H1 (cell line): ENCODE measurements around the gene GSTM2. TPM values are rescaled to one million over a fixed set of nuclear protein-coding genes. Genes with fewer than 3 reads are reported as not detected.

Experiments used
- CTCF ChIA-PET: fragments of 300-600 bp; sonication (Branson Sonifier 250); formaldehyde crosslinking; loops from one replicate; lab custom pipeline; 2021; ENCODE audit not compliant: partially characterized antibody; lab: Charles Lee
- POLR2A ChIA-PET: fragments of 300-600 bp; sonication (Branson Sonifier 250); formaldehyde crosslinking; loops from one replicate; lab custom pipeline; 2021; ENCODE audit warnings: inconsistent platforms; ENCODE audit not compliant: partially characterized antibody; lab: Charles Lee
- DNase-seq, 2 experiments: peaks; one replicate each; pipeline versions ENCODE4 v3.0.0 to v3.0.0-alpha.2; 2010 to 2022; ENCODE audit warnings: low spot score in 2 of 2, low read depth in 1 of 2, mixed read lengths in 1 of 2
- FAIRE-seq: peaks from 2 replicates; lab custom pipeline; 2011; peaks lifted over from hg19 to GRCh38; lab: Jason Lieb, UNC
- H2AFZ ChIP-seq: 2 replicates; pipeline ENCODE4 v1.8.1; 2012; ENCODE audit warnings: low read length, inconsistent platforms
- H2AK5ac ChIP-seq: 2 replicates; pipeline ENCODE4 v1.6.1; 2013; ENCODE audit warnings: low read depth, low read length
- H2BK120ac ChIP-seq: replicated peaks from 2 replicates; pipeline ENCODE3; 2013; ENCODE audit warnings: low read depth, low read length, inconsistent platforms
- H2BK12ac ChIP-seq: 2 replicates; pipeline ENCODE4 v1.6.1; 2013; ENCODE audit warnings: low read depth, low read length
- H2BK15ac ChIP-seq: 2 replicates; pipeline ENCODE4 v1.6.1; 2013; ENCODE audit warnings: low read length
- H2BK20ac ChIP-seq: 2 replicates; pipeline ENCODE4 v1.6.1; 2013; ENCODE audit warnings: low read length
- H2BK5ac ChIP-seq: 2 replicates; pipeline ENCODE4 v1.6.1; 2013; ENCODE audit warnings: low read depth, low read length
- H3K14ac ChIP-seq: 2 replicates; pipeline ENCODE4 v1.6.1; 2013; ENCODE audit warnings: inconsistent platforms; ENCODE audit not compliant: insufficient read length
- H3K18ac ChIP-seq: 2 replicates; pipeline ENCODE4 v1.6.1; 2013; ENCODE audit warnings: low read length; ENCODE audit errors: extremely low read depth
- H3K23ac ChIP-seq: 2 replicates; pipeline ENCODE4 v1.6.1; 2013; ENCODE audit warnings: inconsistent platforms; ENCODE audit not compliant: insufficient read length
- H3K23me2 ChIP-seq: 2 replicates; pipeline ENCODE4 v1.6.1; 2013; ENCODE audit warnings: low read depth, low read length
- H3K27ac ChIP-seq: 2 replicates; pipeline ENCODE4 v1.6.1; 2011; ENCODE audit warnings: low read depth, low read length, inconsistent platforms
- H3K27me3 ChIP-seq, 4 experiments: replicated peaks in 1 of 4; 1 replicate in 1 of 4; 2 replicates in 3 of 4; pipeline versions ENCODE4 v1.6.1 to v1.8.1; 2011 to 2013; ENCODE audit warnings: low read length in 3 of 4, mild to moderate bottlenecking in 3 of 4, inconsistent platforms in 2 of 4, mixed read lengths in 2 of 4, moderate library complexity in 1 of 4; ENCODE audit not compliant: control insufficient read depth in 3 of 4, insufficient read depth in 3 of 4; ENCODE audit errors: extremely low read depth in 1 of 4
- H3K36me3 ChIP-seq, 4 experiments: 2 replicates each; pipeline versions ENCODE4 v1.6.1 to v1.8.1; 2011 to 2013; ENCODE audit warnings: mild to moderate bottlenecking in 4 of 4, low read length in 3 of 4, moderate library complexity in 2 of 4, control low read depth in 1 of 4, inconsistent platforms in 1 of 4; ENCODE audit not compliant: insufficient read depth in 4 of 4, control insufficient read depth in 2 of 4
- H3K4ac ChIP-seq: replicated peaks from 2 replicates; pipeline ENCODE3; 2013; ENCODE audit warnings: low read length, low read depth, mixed read lengths, inconsistent platforms; ENCODE audit not compliant: insufficient read length
- H3K4me1 ChIP-seq, 4 experiments: replicated peaks in 1 of 4; 1 replicate in 1 of 4; 2 replicates in 3 of 4; pipeline versions ENCODE4 v1.6.1 to v1.8.1; 2011 to 2013; ENCODE audit warnings: low read length in 3 of 4, inconsistent platforms in 2 of 4, mixed read lengths in 1 of 4; ENCODE audit not compliant: insufficient read depth in 4 of 4, control insufficient read depth in 3 of 4
- H3K4me2 ChIP-seq, 2 experiments: 2 replicates each; pipeline versions ENCODE4 v1.6.1 to v1.8.1; 2011 to 2013; ENCODE audit warnings: low read depth in 2 of 2, low read length in 2 of 2, control low read depth in 1 of 2, inconsistent platforms in 1 of 2, mild to moderate bottlenecking in 1 of 2; ENCODE audit not compliant: insufficient read depth in 1 of 2
- H3K4me3 ChIP-seq, 4 experiments: fragments of 200-600, 300-600 bp in 1 of 4; sonication (generic), shearing (Covaris generic), sonication (Bioruptor Twin) in 1 of 4; 2 replicates each; pipeline versions ENCODE4 v1.5.1 to v1.8.1; 2011 to 2016; ENCODE audit warnings: low read length in 4 of 4, low read depth in 3 of 4, control low read depth in 2 of 4, inconsistent platforms in 2 of 4, mild to moderate bottlenecking in 2 of 4, mixed read lengths in 1 of 4, moderate library complexity in 1 of 4; ENCODE audit not compliant: insufficient read depth in 2 of 4; ENCODE audit errors: extremely low read depth in 1 of 4
- H3K56ac ChIP-seq: replicated peaks from 2 replicates; pipeline ENCODE3; 2013; ENCODE audit warnings: low read depth, mild to moderate bottlenecking, mixed read lengths, low read length, inconsistent platforms; ENCODE audit not compliant: insufficient read length
- H3K79me1 ChIP-seq: 2 replicates; pipeline ENCODE4 v1.6.1; 2013; ENCODE audit warnings: low read depth, low read length, control low read depth
- H3K79me2 ChIP-seq, 2 experiments: 2 replicates each; pipeline versions ENCODE4 v1.6.1 to v1.8.1; 2012 to 2013; ENCODE audit warnings: low read length in 2 of 2, mild to moderate bottlenecking in 2 of 2, inconsistent platforms in 1 of 2; ENCODE audit not compliant: insufficient read depth in 2 of 2, control insufficient read depth in 1 of 2
- H3K9ac ChIP-seq, 4 experiments: replicated peaks in 1 of 4; 1 replicate in 1 of 4; 2 replicates in 3 of 4; pipeline versions ENCODE4 v1.6.1 to v1.8.1; 2011 to 2013; ENCODE audit warnings: low read depth in 3 of 4, low read length in 3 of 4, control low read depth in 2 of 4, mild to moderate bottlenecking in 2 of 4, moderate library complexity in 2 of 4, inconsistent platforms in 1 of 4; ENCODE audit errors: extremely low read depth in 1 of 4
- H3K9me3 ChIP-seq, 2 experiments: 2 replicates each; pipeline versions ENCODE4 v1.6.1 to v1.8.1; 2012 to 2013; ENCODE audit warnings: mild to moderate bottlenecking in 2 of 2, moderate library complexity in 2 of 2, control low read depth in 1 of 2, inconsistent platforms in 1 of 2, low read depth in 1 of 2, low read length in 1 of 2, mixed read lengths in 1 of 2; ENCODE audit not compliant: insufficient read depth in 2 of 2
- H4K20me1 ChIP-seq, 2 experiments: replicated peaks in 1 of 2; 2 replicates each; pipeline versions ENCODE3 to v1.8.1; 2011 to 2013; ENCODE audit warnings: inconsistent platforms in 2 of 2, low read length in 2 of 2, mild to moderate bottlenecking in 1 of 2; ENCODE audit not compliant: insufficient read depth in 2 of 2, control insufficient read depth in 1 of 2
- H4K5ac ChIP-seq: 2 replicates; pipeline ENCODE4 v1.6.1; 2013; ENCODE audit warnings: low read length, low read depth, mixed read lengths, inconsistent platforms; ENCODE audit not compliant: insufficient read length
- H4K8ac ChIP-seq: 2 replicates; pipeline ENCODE4 v1.8.0; 2013; ENCODE audit warnings: mild to moderate bottlenecking, moderate library complexity, low read length, inconsistent platforms; ENCODE audit not compliant: insufficient read depth; ENCODE audit errors: extremely low read depth
- H4K91ac ChIP-seq: replicated peaks from 2 replicates; pipeline ENCODE3; 2013; ENCODE audit warnings: low read length, mixed read lengths, inconsistent platforms; ENCODE audit not compliant: insufficient read length
- CBX8 ChIP-seq: fragments of 300-800, 300-1000 bp; sonication (generic); IDR thresholded peaks from 2 replicates; pipeline ENCODE4 v1.7.1; 2016; ENCODE audit warnings: low read depth, low read length, borderline replicate concordance
- CREB1 ChIP-seq: IDR thresholded peaks from 2 replicates; pipeline ENCODE4 v1.6.1; 2012; ENCODE audit warnings: inconsistent platforms
- EGR1 ChIP-seq: IDR thresholded peaks from 2 replicates; pipeline ENCODE4 v1.6.1; 2011; ENCODE audit warnings: low read depth, low read length, borderline replicate concordance
- EZH2 ChIP-seq: fragments of 200-600 bp; sonication (generic); IDR thresholded peaks from 2 replicates; pipeline ENCODE4 v1.7.1; 2012; ENCODE audit warnings: low read depth, mild to moderate bottlenecking, moderate library complexity, low read length, inconsistent platforms; ENCODE audit not compliant: severe bottlenecking
- GABPA ChIP-seq: IDR thresholded peaks from 2 replicates; pipeline ENCODE4 v1.6.1; 2011; ENCODE audit warnings: mild to moderate bottlenecking, low read length, moderate library complexity, borderline replicate concordance; ENCODE audit not compliant: insufficient read depth
- PHF8 ChIP-seq: fragments of 200-600 bp; sonication (generic); conservative IDR thresholded peaks from 2 replicates; pipeline ENCODE4 v1.7.1; 2012; ENCODE audit warnings: low read depth, mild to moderate bottlenecking, inconsistent platforms, low read length, moderate library complexity
- SIN3A ChIP-seq, 2 experiments: IDR thresholded peaks in 1 of 2; conservative IDR thresholded peaks in 1 of 2; 2 replicates each; pipeline ENCODE4 v1.6.1; 2011 to 2012; ENCODE audit warnings: low read length in 2 of 2, improper control_type of control experiment in 1 of 2, low read depth in 1 of 2, mild to moderate bottlenecking in 1 of 2
- SUZ12 ChIP-seq: fragments of 200-600 bp; sonication (generic); IDR thresholded peaks from 2 replicates; pipeline ENCODE4 v1.6.1; 2012; ENCODE audit warnings: mild to moderate bottlenecking, inconsistent platforms, low read length, moderate library complexity, mixed read lengths
- TEAD4 ChIP-seq: IDR thresholded peaks from 2 replicates; pipeline ENCODE4 v1.6.1; 2012; ENCODE audit warnings: low read depth, low read length, inconsistent platforms, mixed read lengths
- WGBS, 2 experiments: shearing (Covaris generic) in 1 of 2; methylation state at CpG; one replicate each; pipeline versions ENCODE4 v1.1.6 to v1.1.7; 2013 to 2015; ENCODE audit warnings: low lambda C conversion rate in 2 of 2, mixed read lengths in 2 of 2, inconsistent platforms in 1 of 2, low coverage in 1 of 2, missing lambda C conversion rate in 1 of 2; ENCODE audit not compliant: insufficient replicate concordance in 2 of 2, insufficient coverage in 1 of 2, insufficient read length in 1 of 2; ENCODE audit errors: extremely low coverage in 1 of 2, missing lambda C conversion rate in 1 of 2; 5-methylcytosine and 5-hydroxymethylcytosine counted together
- polyA plus RNA-seq, 7 experiments: library from polyadenylated mRNA; depleted of rRNA in 3 of 7; stranded (reverse) in 5 of 7; unstranded in 2 of 7; fragments of >200 nt in 5 of 7; fragments of 200-250 nt in 2 of 7; gene quantifications; 1 replicate in 5 of 7; 2 replicates in 1 of 7; 4 replicates in 1 of 7; pipeline versions ENCODE4 v1.2.1 to v1.2.3, GENCODE V29; 2011 to 2013; ENCODE audit warnings: missing spikeins in 2 of 7, mixed read lengths in 2 of 7
- total RNA-seq: library from RNA; stranded (reverse); fragmentation: NEBNext Ultra II Directional; extraction: Animal tissue kit (Norgen Biotek cat#: 25700); gene quantifications from 2 replicates; pipeline ENCODE4 v1.2.1, GENCODE V29; 2021

GSTM2 gene
- total and polyA plus RNA-seq, 2 of the 8 experiments (the other 6 are each of a cell fraction or from before 2014, with no cell fraction given), result 9.6 to 23.1 TPM

DNA sequence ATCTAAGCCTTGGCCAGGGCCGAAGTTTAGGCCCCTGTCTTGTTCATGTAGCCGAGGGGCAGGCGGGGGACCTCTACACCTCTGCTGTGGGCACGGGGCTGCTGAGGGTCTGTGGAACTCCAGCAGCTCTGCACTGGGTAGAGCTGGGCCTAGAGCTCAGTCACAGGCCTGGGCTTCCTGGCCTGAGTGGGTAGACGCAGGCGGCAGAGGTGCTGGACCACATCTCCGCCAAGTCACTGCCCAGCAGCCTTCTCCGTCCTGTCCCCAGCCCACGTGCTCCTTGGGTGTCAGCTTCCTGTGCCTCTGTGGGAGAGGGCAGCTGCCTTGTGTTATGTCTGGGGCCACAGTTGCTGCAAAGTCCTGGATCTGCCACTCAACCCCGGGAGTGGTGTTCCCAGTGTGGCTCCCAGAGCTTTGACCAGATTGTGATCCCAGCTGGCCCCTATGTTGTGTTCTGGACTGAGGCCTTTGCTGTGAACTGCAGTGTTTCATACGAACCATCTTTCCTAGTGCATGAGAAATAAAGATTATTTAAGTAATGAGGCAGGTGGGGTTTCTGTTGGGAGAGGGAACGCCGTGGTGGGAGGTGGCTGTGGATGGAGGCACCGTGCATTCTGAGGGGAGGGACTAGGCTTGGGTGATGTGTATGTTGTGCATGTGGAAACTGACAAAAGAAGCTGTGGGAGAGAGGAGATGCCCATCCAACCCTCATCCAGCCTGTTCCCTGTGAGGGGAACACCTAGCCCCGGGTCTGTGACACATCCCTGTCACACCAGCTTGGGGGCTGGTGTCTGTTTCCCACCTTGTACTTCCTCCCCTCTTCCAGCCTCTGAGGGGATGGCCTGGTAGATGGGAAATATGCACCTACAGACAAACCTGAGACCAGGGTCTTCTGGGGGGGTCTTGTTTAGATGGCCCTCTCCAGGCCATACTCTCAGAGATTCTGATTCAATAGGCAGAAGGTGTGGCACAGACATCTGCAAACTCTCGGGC is 36.0 kb upstream of the GSTM2 start:
- Histone ChIP-seq H3K79me1 (no peaks in the 10 kb centered on the region), H2BK15ac (no peak overlapping the region), H3K27me3 (no peaks in the 10 kb centered on the region), H2AK5ac (no peak overlapping the region), H3K14ac (no peak overlapping the region), H3K56ac (no peak overlapping the region), H3K9me3 (no peaks in the 10 kb centered on the region), H4K8ac (no peak overlapping the region), H3K79me2 (no peaks in the 10 kb centered on the region), H4K5ac (no peak overlapping the region), H3K4me2 (no peak overlapping the region), H4K20me1 (peaks cover 0 to 15% of the 10 kb centered on the region in 2 experiments), H3K23ac (no peak overlapping the region), H3K27ac (no peak overlapping the region), H3K4me1 (peaks cover 5 to 8% (median 7%) of the 10 kb centered on the region in 4 experiments; a peak in 6 of 7 replicates), H2BK20ac (no peak overlapping the region), H2BK120ac (no peak overlapping the region), H2AFZ (no peak overlapping the region), H3K4ac (no peak overlapping the region), H3K36me3 (peaks cover 17 to 26% (median 23%) of the 10 kb centered on the region in 4 experiments), H3K23me2 (no peaks in the 10 kb centered on the region), H3K4me3 (no peak overlapping the region), H2BK5ac (no peak overlapping the region), H3K18ac (no peak overlapping the region), H3K9ac (no peak overlapping the region), H2BK12ac (no peak overlapping the region), H4K91ac (no peak overlapping the region)
- FAIRE-seq, result no peak
- ChIA-PET POLR2A (interaction anchor here (0.7 to 1.6 kb wide), 3 partner anchors 12 to 83 kb away, joined by 3 to 5 read pairs (median 3); partner anchors contain the start of genes AMPD2, GNAI3 and GNAT2), CTCF (interaction anchor here (0.8 to 10.4 kb wide), 13 partner anchors 8 to 145 kb away, joined by 3 to 73 read pairs (median 3); partner anchors contain the start of genes AMPD2, EPS8L3, GNAT2 and GSTM1)
- peak in 1 of 2 experiments; percentile 17 for DNase-seq
- WGBS, 2 experiments, result 89% methylated on average over 14 of the region's 16 CpGs; no CpG with 5 or more reads in 1 of the 2 experiments
- TF ChIP-seq SUZ12, result no peak
- TF ChIP-seq EGR1, result no peak
- no peak for TF ChIP-seq CBX8
- TF ChIP-seq EZH2, result no peak
- TF ChIP-seq GABPA, result no peak
- TF ChIP-seq SIN3A (conservative IDR thresholded peaks at IDR 0.05 in 1 of 2, IDR thresholded peaks at IDR 0.05 in 1 of 2; ENCODE audit: low read depth in 1 of 2, low read length in 2 of 2), result no peak
- TF ChIP-seq PHF8, result no peak
- no peak for TF ChIP-seq TEAD4
- TF ChIP-seq CREB1, result no peak
